Measurements from ENCODE around the gene PITX1. TPM values are rescaled to one million over a fixed set of nuclear protein-coding genes. Genes with fewer than 3 reads are reported as not detected.

Gene PITX1
- total RNA-seq, 4 donors from 2014 or later = 0.97 to 1.2 TPM; not detected in 2

DNA sequence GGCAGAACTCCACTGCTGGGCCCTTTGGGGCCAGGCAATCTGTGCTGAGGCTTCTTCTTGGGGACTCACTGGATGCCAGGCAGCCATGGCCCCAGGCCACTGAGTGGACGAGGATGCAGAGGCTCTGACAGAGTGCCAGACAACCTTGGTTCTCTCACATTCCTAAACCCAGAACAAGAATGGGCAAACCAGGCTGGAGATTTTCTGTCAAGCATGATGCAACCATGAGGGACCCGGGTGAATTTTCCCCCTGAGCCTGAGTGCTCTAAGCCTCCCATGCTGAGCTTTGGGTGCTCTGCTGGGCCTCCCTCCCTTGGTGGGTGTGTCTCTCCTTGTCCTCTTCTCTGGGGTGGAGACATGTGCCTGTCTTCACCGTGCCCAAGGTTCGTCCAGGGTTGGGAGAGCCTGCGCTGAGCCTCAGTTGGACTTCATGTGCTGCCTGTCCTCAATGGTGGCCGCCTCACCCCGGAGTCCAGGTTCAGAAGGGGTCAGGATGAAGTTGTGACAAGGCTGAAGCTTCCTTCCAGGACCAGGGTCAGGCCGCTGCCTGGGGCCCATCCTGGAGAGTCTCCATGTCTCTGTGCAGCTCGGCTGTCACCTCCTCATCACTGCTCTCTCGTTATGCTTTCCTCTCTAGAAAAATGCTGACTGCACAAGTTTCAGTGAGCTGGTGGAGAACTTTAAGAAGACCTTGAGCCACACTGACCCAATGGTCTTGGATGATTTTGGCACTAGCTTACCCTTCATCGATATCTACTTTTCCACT lies 24.1 kb downstream of the PITX1 start:
- Histone ChIP-seq H3K36me3 (no peaks in the 10 kb centered on the region), H3K9me3 (no peaks in the 10 kb centered on the region), H3K27me3 (no peaks in the 10 kb centered on the region), H3K4me3 (no peak overlapping the region), H3K27ac (no peak overlapping the region), H3K4me1 (no peaks in the 10 kb centered on the region)
- intact Hi-C loops (cut with DNase I; ENCODE audit: low total_unique reads) = no loop called here
- DNase-seq = no peak
- TF ChIP-seq POLR2A (IDR thresholded peaks at IDR 0.05) = no peak
- TF ChIP-seq, protein P1, sequence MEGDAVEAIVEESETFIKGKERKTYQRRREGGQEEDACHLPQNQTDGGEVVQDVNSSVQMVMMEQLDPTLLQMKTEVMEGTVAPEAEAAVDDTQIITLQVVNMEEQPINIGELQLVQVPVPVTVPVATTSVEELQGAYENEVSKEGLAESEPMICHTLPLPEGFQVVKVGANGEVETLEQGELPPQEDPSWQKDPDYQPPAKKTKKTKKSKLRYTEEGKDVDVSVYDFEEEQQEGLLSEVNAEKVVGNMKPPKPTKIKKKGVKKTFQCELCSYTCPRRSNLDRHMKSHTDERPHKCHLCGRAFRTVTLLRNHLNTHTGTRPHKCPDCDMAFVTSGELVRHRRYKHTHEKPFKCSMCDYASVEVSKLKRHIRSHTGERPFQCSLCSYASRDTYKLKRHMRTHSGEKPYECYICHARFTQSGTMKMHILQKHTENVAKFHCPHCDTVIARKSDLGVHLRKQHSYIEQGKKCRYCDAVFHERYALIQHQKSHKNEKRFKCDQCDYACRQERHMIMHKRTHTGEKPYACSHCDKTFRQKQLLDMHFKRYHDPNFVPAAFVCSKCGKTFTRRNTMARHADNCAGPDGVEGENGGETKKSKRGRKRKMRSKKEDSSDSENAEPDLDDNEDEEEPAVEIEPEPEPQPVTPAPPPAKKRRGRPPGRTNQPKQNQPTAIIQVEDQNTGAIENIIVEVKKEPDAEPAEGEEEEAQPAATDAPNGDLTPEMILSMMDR (IDR thresholded peaks at IDR 0.05) = no peak

DNA sequence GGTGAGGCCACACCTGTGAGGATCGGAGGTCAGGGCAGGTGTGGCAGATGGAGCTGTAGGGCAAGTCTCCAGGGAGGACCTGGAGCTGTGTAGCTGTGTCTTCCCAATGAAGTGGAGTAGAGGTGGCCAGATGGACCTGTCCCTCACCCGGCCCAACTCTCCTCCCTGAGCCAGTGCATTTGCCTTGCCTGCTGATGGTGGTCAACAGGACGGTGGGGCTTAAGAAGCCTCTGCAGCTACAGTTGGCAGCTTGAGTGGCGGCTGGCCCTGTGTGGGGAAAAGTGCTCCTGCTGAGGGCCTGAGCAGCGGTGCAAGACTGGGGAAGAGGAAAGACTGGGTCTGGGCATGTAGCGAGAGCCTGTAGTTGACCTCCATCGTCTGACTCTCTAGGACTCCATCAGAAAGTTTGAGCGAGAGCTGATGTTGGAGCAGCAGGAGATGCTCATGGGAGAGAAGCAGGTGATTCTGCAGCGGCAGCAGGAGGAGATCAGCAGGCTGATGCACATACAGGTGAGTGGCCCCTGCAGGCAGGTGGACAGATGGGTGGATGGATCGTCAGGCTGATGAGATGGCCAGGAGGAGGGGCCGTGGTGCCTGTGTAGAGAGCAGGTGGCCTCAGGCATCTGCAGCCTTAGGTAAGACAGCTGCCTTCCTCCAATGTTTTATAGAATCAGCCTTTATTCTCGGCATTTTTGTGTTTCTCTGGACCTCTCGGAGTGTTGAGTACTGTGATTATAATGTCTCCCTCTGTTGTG lies 24.9 kb downstream of the PITX1 start:
- DNase-seq = no peak
- Histone ChIP-seq H3K4me1 (no peaks in the 10 kb centered on the region), H3K27me3 (no peaks in the 10 kb centered on the region), H3K9me3 (no peaks in the 10 kb centered on the region), H3K4me3 (no peak overlapping the region), H3K36me3 (no peaks in the 10 kb centered on the region), H3K27ac (no peak overlapping the region)
- no peak for TF ChIP-seq POLR2A (IDR thresholded peaks at IDR 0.05)
- TF ChIP-seq, protein P1 (IDR thresholded peaks at IDR 0.05) = no peak
- intact Hi-C loops (cut with DNase I; ENCODE audit: low total_unique reads) = no loop called here

DNA sequence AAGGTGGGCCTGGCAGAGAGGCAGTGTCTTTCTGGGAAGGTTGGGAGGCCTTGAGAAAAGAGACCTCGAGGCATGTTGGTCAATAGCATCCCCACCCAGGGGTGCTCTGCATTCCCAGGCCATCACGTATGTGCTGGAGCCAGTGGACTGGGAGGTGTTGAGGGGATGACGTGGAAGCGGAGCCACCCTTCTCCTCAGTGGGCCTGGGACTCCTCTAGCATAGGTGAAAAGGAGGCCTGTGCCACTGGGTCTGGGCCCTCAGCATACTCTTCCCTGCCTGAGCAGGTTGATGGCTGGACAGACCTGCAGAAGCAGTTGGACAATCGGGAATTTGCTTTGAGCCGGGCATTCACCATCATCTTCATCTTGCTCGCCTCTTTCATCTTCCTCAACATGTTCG lies 25.5 kb downstream of the PITX1 start:
- Histone ChIP-seq H3K9me3 (no peaks in the 10 kb centered on the region), H3K36me3 (no peaks in the 10 kb centered on the region), H3K27ac (no peak overlapping the region), H3K4me3 (no peak overlapping the region), H3K4me1 (no peaks in the 10 kb centered on the region), H3K27me3 (no peaks in the 10 kb centered on the region)
- no peak for DNase-seq
- no peak for TF ChIP-seq POLR2A (IDR thresholded peaks at IDR 0.05)
- TF ChIP-seq, protein P1 (IDR thresholded peaks at IDR 0.05) = no peak
- intact Hi-C loops (cut with DNase I; ENCODE audit: low total_unique reads) = no loop called here

DNA sequence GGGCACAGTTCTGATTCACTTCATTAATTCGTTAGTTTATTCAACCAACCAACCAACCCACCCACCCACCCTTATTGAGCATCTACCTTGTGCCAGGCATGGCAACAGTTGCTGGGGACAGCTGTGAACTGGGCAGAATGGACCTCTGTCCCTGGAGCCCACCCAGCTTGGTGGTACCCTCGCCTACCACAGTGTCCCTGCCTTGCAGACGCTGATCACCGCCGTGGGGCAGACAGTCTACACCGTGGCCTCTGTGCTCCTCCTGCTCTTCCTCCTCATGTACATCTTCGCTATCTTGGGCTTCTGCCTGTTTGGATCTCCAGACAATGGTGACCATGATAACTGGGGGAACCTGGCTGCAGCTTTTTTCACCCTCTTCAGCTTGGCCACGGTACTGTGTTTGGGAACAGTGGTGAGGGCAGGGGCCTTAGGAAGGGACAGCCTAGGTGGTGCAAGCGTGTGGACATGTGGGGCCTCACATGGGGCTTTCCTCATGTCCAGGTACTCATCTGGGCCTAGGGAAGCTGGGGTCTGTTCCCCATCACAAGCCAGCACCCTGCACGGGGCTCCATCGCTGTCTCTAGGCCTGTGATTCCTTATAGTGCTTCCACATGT lies 26.2 kb downstream of the PITX1 start:
- H3K4me1 ChIP-seq = no peaks in the 10 kb centered on the region
- intact Hi-C loops (cut with DNase I; ENCODE audit: low total_unique reads) = no loop called here
- H3K27me3 ChIP-seq = no peaks in the 10 kb centered on the region
- no peaks in the 10 kb centered on the region for H3K36me3 ChIP-seq
- no peak for TF ChIP-seq POLR2A (IDR thresholded peaks at IDR 0.05)
- TF ChIP-seq, protein P1 (IDR thresholded peaks at IDR 0.05) = no peak
- DNase-seq = no peak
- H3K9me3 ChIP-seq = no peaks in the 10 kb centered on the region
- H3K27ac ChIP-seq = no peak overlapping the region
- no peak overlapping the region for H3K4me3 ChIP-seq

DNA sequence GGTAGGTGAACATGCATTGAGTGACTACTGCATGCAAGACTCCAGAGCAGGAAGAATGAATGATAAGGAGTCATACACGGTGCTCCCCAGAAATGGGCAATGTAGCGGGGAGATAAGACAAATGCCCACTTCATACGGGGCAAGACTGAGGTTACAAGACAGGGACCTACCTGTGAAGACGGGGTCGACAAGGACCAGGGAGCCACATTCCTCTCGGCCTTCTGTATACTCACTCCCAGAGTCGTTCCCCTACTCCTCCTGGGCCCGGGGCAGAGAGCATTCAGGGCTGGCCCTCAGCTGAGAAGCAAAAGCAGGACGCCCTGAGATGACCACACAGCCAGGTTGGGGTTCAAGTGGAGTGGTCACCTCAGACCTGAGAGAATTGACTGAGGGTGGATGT lies 26.7 kb downstream of the PITX1 start:
- H3K4me1 ChIP-seq = no peaks in the 10 kb centered on the region
- no peak for TF ChIP-seq POLR2A (IDR thresholded peaks at IDR 0.05)
- TF ChIP-seq, protein P1 (IDR thresholded peaks at IDR 0.05) = no peak
- no peaks in the 10 kb centered on the region for H3K36me3 ChIP-seq
- H3K4me3 ChIP-seq = no peak overlapping the region
- no peak for DNase-seq
- H3K27ac ChIP-seq = no peak overlapping the region
- no peaks in the 10 kb centered on the region for H3K27me3 ChIP-seq
- intact Hi-C loops (cut with DNase I; ENCODE audit: low total_unique reads) = no loop called here
- H3K9me3 ChIP-seq = no peaks in the 10 kb centered on the region
